OCI-LY3 (cell line): ENCODE measurements around the gene CHID1.

Experiments used
- H2AFZ ChIP-seq: fragments of 200-600, 300-600 bp; shearing (Covaris generic); 2 replicates; pipeline ENCODE4 v1.6.0; 2014; ENCODE audit warnings: antibody characterized with exemption, low read depth, low read length
- H3K27ac ChIP-seq: fragments of 200-600, 300-600 bp; sonication (generic); 2 replicates; pipeline ENCODE4 v1.5.1; 2014; ENCODE audit warnings: mild to moderate bottlenecking, low read length, moderate library complexity, mixed read lengths
- H3K27me3 ChIP-seq: fragments of 200-600, 300-600 bp; sonication (generic); 2 replicates; pipeline ENCODE4 v1.6.1; 2014; ENCODE audit warnings: low read depth, low read length, mixed read lengths
- H3K36me3 ChIP-seq: fragments of 200-600, 300-600 bp; sonication (generic); replicated peaks from 2 replicates; pipeline ENCODE3; 2014; ENCODE audit warnings: low read depth, low read length, mixed read lengths
- H3K4me1 ChIP-seq: fragments of 300-600, 200-600 bp; sonication (generic); 2 replicates; pipeline ENCODE4 v1.6.1; 2014; ENCODE audit warnings: low read length, mixed read lengths
- H3K4me2 ChIP-seq: fragments of 200-600, 300-600 bp; sonication (generic); 2 replicates; pipeline ENCODE4 v1.6.1; 2014; ENCODE audit warnings: low read length, mixed read lengths
- H3K4me3 ChIP-seq: fragments of 300-600, 200-600 bp; sonication (generic); 2 replicates; pipeline ENCODE4 v1.5.1; 2014; ENCODE audit warnings: antibody characterized with exemption, mild to moderate bottlenecking, low read length, moderate library complexity
- H3K79me2 ChIP-seq: fragments of 300-600, 200-600 bp; shearing (Covaris generic); 2 replicates; pipeline ENCODE4 v1.6.1; 2014; ENCODE audit warnings: mild to moderate bottlenecking, low read length, mixed read lengths
- H3K9ac ChIP-seq: fragments of 300-600, 200-600 bp; shearing (Covaris generic); 2 replicates; pipeline ENCODE4 v1.6.0; 2014; ENCODE audit warnings: mild to moderate bottlenecking, low read length, moderate library complexity
- H3K9me3 ChIP-seq: fragments of 200-600, 300-600 bp; shearing (Covaris generic); 2 replicates; pipeline ENCODE4 v1.6.1; 2014; ENCODE audit warnings: low read length, mixed read lengths; ENCODE audit not compliant: insufficient read depth
- H4K20me1 ChIP-seq: fragments of 200-600, 300-600 bp; sonication (generic); 2 replicates; pipeline ENCODE4 v1.6.1; 2016; ENCODE audit warnings: low read length, mixed read lengths; ENCODE audit not compliant: insufficient read depth
- EZH2phosphoT487 ChIP-seq: fragments of 200-600 bp; shearing (Covaris generic); IDR thresholded peaks from 2 replicates; pipeline ENCODE4 v1.6.1; 2018; ENCODE audit warnings: antibody characterized with exemption, mixed run types, low read depth
- TF ChIP-seq, protein P1 (sequence below): fragments of 200-600, 300-600 bp; sonication (generic); IDR thresholded peaks from 2 replicates; pipeline ENCODE4 v1.5.1; 2014; ENCODE audit warnings: antibody characterized with exemption, low read length, low read depth

CHID1 gene

GRCh38 chr11:927871-928270, 17.3 kb upstream of the CHID1 start:
- Histone ChIP-seq H3K4me3 (no peak overlapping the region), H3K9ac (no peak overlapping the region), H3K9me3 (no peaks in the 10 kb centered on the region), H3K4me1 (peaks cover 5% of the 10 kb centered on the region), H3K4me2 (no peak overlapping the region), H3K36me3 (peaks cover 5% of the 10 kb centered on the region), H4K20me1 (0 out of 2 replicates have a peak, but pooled peaks cover 14% of the 10 kb centered on the region), H3K27ac (no peak overlapping the region), H2AFZ (no peak overlapping the region), H3K27me3 (no peaks in the 10 kb centered on the region), H3K79me2 (peaks cover 57% of the 10 kb centered on the region)
- TF ChIP-seq, protein P1, sequence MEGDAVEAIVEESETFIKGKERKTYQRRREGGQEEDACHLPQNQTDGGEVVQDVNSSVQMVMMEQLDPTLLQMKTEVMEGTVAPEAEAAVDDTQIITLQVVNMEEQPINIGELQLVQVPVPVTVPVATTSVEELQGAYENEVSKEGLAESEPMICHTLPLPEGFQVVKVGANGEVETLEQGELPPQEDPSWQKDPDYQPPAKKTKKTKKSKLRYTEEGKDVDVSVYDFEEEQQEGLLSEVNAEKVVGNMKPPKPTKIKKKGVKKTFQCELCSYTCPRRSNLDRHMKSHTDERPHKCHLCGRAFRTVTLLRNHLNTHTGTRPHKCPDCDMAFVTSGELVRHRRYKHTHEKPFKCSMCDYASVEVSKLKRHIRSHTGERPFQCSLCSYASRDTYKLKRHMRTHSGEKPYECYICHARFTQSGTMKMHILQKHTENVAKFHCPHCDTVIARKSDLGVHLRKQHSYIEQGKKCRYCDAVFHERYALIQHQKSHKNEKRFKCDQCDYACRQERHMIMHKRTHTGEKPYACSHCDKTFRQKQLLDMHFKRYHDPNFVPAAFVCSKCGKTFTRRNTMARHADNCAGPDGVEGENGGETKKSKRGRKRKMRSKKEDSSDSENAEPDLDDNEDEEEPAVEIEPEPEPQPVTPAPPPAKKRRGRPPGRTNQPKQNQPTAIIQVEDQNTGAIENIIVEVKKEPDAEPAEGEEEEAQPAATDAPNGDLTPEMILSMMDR: no peak
- TF ChIP-seq EZH2phosphoT487: no peak

DNA sequence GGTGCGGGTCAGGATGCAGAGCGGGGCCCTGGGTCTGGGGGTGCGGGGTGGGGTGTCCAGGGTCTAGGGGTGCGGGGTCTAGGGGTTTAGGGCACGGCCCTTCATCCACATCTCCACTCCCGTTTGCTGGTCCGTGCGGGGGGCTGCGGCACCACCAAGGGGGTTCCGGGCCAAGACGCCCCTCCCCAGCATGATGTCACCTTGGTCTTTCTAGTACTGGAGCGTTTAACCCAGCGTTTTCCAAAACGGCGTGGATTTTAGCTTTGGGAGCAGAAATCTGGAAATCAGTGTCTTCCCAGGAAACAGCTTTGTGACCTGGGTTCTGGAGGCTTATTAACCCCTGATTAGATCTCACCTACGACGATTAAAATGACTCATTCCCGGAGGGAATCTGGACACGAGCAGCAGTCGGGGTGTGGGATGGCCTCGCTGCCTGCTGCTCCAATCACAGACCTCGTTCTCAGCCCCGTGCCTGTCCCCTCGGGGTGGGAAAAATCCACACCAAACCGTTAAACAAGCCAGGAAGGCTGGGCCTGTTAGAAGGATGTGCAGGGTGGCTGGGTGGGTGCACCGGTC, 15.8 kb upstream of the CHID1 start:
- Histone ChIP-seq H2AFZ (no peak overlapping the region), H4K20me1 (0 out of 2 replicates have a peak, but pooled peaks cover 8% of the 10 kb centered on the region), H3K4me2 (peak overlapping the region; percentile 79), H3K4me3 (peak overlapping the region; percentile 89), H3K9ac (peak overlapping the region; percentile 80), H3K9me3 (no peaks in the 10 kb centered on the region), H3K36me3 (peaks cover 5% of the 10 kb centered on the region), H3K79me2 (peaks cover 45% of the 10 kb centered on the region), H3K4me1 (peaks cover 5% of the 10 kb centered on the region), H3K27me3 (no peaks in the 10 kb centered on the region), H3K27ac (no peak overlapping the region)
- TF ChIP-seq EZH2phosphoT487: no peak

GRCh38 chr11:925496-926301, 15.1 kb upstream of the CHID1 start, which contains the start of gene AP2A2:
Gene AP2A2, plus strand, starts transcription at chr11:925870. Its CDS starts 152 bp downstream, at chr11:926022.
- Histone ChIP-seq H3K79me2 (peaks cover 37% of the 10 kb centered on the region), H3K9me3 (no peaks in the 10 kb centered on the region), H3K4me2 (peak within 1 kb of the TSS; percentile 79), H3K4me3 (peak within 1 kb of the TSS; percentile 89), H2AFZ (peak within 1 kb of the TSS; percentile 63; the same call in 1 of the 2 replicates), H3K9ac (peak within 1 kb of the TSS; percentile 80), H3K27me3 (no peaks in the 10 kb centered on the region), H3K27ac (no peak within 1 kb of the TSS), H3K4me1 (peaks cover 5% of the 10 kb centered on the region), H4K20me1 (0 out of 2 replicates have a peak, but pooled peaks cover under 1% of the 10 kb centered on the region), H3K36me3 (peaks cover 5% of the 10 kb centered on the region)
- TF ChIP-seq, protein P1: peak; percentile 53
- TF ChIP-seq EZH2phosphoT487: no peak

GRCh38 chr11:925158-925495, 14.5 kb upstream of the CHID1 start:
- H3K4me3 ChIP-seq: peak overlapping the region; percentile 73
- H3K9me3 ChIP-seq: no peaks in the 10 kb centered on the region
- no peak overlapping the region for H3K27ac ChIP-seq
- H3K79me2 ChIP-seq: peaks cover 34% of the 10 kb centered on the region
- H3K36me3 ChIP-seq: peaks cover 5% of the 10 kb centered on the region
- H4K20me1 ChIP-seq: no peaks in the 10 kb centered on the region
- H2AFZ ChIP-seq: peak overlapping the region; percentile 63; the same call in 1 of the 2 replicates
- H3K9ac ChIP-seq: peak overlapping the region; percentile 39; the same call in 1 of the 2 replicates
- H3K27me3 ChIP-seq: no peaks in the 10 kb centered on the region
- TF ChIP-seq EZH2phosphoT487: no peak
- TF ChIP-seq, protein P1: no peak
- peak overlapping the region; percentile 73 for H3K4me2 ChIP-seq
- H3K4me1 ChIP-seq: peaks cover 5% of the 10 kb centered on the region
